GM18520 (cell line): ENCODE results near the gene SPTAN1.
"Not testable (repeated sequence)": the region's sequence is repeated elsewhere in the genome, so short reads cannot be mapped to it uniquely, and the experiment has no call there.

Experiments
- ATAC-seq: cut with Tn5 transposase; IDR thresholded peaks from one replicate; pipeline ENCODE4 v1.9.1; 2021; ENCODE audit not compliant: unreplicated experiment

Gene SPTAN1

GRCh38 chr9:128552153-128552743 lies at the start of gene SPTAN1:
TSS of gene SPTAN1 (plus strand) at chr9:128552587. CDS start at chr9:128566741, 14,154 bp downstream.
- ATAC-seq: peak; percentile 62

- ATAC-seq: not testable (repeated sequence)
Observed at GRCh38 chr9:128503415-128503825, 49.0 kb upstream of the SPTAN1 start.

- no peak for ATAC-seq
Observed at GRCh38 chr9:128503870-128504269, 48.5 kb upstream of the SPTAN1 start.

GRCh38 chr9:128504485-128505413 lies 47.6 kb upstream of the SPTAN1 start, which contains the start of gene GLE1:
TSS of gene GLE1 (plus strand) at chr9:128504719. CDS start at chr9:128504806, 87 bp downstream.
- ATAC-seq: peak; percentile 79

GRCh38 chr9:128505414-128505765 lies 47.0 kb upstream of the SPTAN1 start:
- ATAC-seq: no peak

- ATAC-seq: not testable (repeated sequence)
Observed at GRCh38 chr9:128505906-128506305, 46.5 kb upstream of the SPTAN1 start.

GRCh38 chr9:128512820-128513219 lies 39.6 kb upstream of the SPTAN1 start:
- ATAC-seq: no peak

- no peak for ATAC-seq
Observed at GRCh38 chr9:128521956-128522355, 30.4 kb upstream of the SPTAN1 start.

- no peak for ATAC-seq
Observed at GRCh38 chr9:128523199-128523925, 29.0 kb upstream of the SPTAN1 start.

GRCh38 chr9:128526720-128527119 lies 25.7 kb upstream of the SPTAN1 start:
- ATAC-seq: no peak

GRCh38 chr9:128528445-128529160 lies 23.8 kb upstream of the SPTAN1 start:
- no peak for ATAC-seq

GRCh38 chr9:128529191-128529590 lies 23.2 kb upstream of the SPTAN1 start:
- ATAC-seq: no peak

- no peak for ATAC-seq
Observed at GRCh38 chr9:128532581-128532980, 19.8 kb upstream of the SPTAN1 start.

GRCh38 chr9:128540634-128541360 lies 11.6 kb upstream of the SPTAN1 start:
- ATAC-seq: no peak

GRCh38 chr9:128546504-128546903 lies 5.9 kb upstream of the SPTAN1 start:
- no peak for ATAC-seq

- ATAC-seq: no peak
Observed at GRCh38 chr9:128548876-128549275, 3.5 kb upstream of the SPTAN1 start.

GRCh38 chr9:128550226-128550625 lies 2.2 kb upstream of the SPTAN1 start:
- ATAC-seq: no peak

GRCh38 chr9:128550770-128551656 lies 1.4 kb upstream of the SPTAN1 start:
- no peak for ATAC-seq

- ATAC-seq: no peak
Observed at GRCh38 chr9:128551657-128552152, 682 bp upstream of the SPTAN1 start.
